NCI-H82 treated with DMSO at 0.1 percent for 48 hours (cell line): Measurements from ENCODE around the gene ATP10A.

Experiments
- DNase-seq: peaks from one replicate; lab custom pipeline; 2025; ENCODE audit not compliant: unreplicated experiment; lab: John Stamatoyannopoulos, UW

ATP10A gene

DNA sequence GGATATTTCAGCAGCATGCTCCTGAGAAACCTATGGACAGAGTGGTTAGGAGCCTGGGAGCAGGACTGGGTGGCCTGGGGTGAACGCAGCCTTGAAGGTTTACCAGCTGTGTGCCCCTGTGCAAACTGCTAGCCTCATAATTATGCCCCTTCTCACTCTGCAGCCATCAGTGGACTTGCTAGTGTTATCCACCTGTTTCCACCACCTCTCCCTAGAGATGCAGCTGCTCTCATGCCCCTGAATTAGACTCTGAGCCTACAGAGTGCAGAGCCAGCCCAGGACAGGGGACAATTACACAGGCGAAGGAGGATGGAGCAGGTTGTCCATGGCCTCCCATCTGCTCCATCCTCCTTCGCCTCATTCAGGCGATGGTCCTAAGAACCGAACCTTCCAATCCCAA, 175.9 kb downstream of the ATP10A start:
- no peak for DNase-seq

GRCh38 chr15:25686780-25687179, 176.3 kb downstream of the ATP10A start:
- DNase-seq = no peak

DNA sequence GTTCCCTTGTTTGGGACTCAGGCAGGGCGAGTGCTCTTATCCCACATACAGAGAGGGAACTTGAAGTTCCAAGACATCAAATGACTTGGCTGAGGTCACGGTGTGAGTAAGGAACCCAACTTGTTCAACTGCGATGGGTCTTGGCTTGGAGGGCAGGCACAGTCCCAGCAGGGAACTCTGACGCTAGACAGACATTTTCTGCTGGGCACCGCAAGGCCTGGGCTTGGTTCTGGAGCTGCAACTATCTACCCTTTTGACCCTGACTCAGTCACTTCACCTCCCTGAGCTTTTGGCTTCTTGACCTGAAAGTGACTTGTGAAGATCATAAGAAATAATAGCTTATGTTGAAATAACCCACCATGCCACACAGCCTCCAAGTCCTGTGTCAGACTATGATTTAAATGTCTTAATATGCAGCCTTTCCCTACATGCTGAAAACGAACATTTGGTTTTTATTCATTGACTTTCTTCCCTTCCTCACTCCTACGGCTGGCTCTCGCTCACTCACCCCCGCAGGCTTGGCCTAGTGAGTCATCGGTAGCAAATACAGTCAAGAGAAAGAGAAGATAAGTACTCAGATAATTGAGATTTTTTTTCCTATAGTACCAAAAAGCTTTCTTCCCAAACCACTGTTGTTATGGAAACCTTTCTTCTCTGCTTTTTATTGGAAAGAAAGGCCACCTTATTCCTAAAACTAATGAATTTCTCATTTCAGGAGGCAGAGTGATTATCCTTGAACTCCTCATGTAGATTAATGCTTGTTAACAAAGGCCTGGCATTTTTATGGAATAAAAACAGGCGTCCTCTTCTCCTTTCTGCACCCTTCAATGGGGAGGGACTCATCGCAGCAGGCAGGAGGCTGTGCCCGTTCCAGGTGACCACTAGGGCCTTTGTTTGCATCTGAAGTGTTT, 178.4 kb downstream of the ATP10A start:
- DNase-seq = no peak

- DNase-seq = no peak
Measured at GRCh38 chr15:25683911-25684310, 179.2 kb downstream of the ATP10A start.

GRCh38 chr15:25683415-25683814, 179.7 kb downstream of the ATP10A start:
- no peak for DNase-seq

DNA sequence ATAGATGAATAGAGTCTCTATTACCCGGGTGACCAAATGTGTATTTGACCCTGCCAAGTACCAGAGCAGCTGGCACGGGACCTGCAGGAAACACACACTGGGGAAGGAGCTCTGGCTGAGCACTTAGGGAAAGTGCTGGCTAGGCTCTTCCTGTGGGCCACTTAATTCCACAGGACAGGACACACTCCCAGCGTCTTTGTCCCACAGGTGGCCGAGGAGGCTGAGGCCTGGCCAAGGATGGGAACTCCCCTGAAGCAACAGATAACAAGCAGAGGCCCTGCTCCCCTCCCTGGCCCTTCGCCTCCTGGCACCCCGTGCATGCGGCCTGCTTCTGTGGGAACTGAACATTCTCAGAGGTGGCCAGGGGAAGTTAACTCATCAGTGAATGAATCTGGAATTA, 180.8 kb downstream of the ATP10A start:
- no peak for DNase-seq

DNA sequence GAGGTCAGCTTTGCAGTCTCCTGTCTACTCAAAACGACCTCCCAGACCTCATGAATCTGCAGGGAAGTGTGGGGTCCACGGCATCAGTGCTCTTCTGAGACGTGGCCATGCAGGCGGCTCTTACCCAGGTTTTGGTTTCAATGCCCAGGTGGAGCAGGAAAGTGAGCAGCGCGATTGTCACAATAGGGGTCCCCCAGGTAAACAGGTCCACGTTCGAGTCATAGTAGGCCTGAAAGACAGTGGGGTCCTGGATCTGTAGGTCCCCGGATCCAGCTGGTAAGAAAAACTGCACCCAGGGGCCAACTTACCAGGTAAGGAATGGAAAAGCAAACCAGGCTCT, 182.5 kb downstream of the ATP10A start:
- no peak for DNase-seq

DNA sequence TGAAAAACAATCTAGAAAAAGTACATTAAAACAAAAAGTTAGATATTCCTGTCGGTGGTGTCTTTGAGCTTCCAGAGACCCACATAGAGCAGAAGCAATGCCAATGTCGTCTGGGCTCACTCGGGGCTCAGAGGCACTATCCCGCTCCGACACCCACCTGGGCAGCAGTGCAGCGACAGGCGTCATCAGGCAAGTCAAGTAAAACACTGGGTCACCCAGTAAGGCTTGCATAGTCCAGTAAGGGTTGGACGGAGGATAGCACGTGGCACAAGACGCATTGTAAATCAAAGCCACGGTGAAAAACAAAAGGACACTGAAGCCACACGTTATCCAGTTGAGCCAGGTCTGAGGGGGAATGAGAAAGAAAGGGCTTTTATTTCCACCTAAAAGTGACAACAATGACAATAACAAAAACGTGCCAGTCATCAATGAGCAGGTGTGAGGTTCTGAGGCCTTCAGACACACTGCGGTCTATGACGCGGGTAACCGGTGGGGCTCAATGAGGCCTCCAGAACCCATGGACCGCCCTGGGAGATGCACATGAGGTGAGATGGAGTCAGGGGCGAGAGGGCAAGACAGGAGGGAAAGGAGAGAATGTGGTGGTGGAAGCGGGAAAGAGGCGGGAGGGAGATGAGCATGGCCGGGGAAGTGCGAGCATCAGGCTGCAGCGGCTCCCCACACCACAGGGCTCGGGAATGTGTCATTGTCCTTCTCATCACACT, 183.0 kb downstream of the ATP10A start:
- DNase-seq = no peak

DNA sequence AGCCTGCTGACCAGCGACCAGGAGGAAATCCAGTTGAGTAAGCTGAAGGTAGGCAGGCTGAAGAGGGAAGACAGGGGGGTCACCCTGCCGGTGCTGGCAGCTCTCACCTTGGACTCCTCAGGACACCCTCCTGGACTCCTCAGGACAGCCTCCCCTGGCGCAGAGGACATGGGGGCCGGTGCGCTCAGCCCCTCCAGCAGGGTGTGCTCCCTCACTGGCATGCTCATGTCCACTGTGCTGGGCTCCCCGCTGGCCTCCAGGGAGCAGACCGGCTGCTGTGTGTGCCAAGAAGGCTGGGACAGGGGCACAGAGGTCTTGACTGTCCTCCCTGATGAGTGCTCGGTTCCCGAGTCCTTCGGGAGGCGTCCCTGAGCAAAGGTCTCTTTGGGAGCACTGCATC, 183.6 kb downstream of the ATP10A start:
- DNase-seq = no peak

GRCh38 chr15:25678500-25678855, 184.6 kb downstream of the ATP10A start:
- DNase-seq = no peak

DNA sequence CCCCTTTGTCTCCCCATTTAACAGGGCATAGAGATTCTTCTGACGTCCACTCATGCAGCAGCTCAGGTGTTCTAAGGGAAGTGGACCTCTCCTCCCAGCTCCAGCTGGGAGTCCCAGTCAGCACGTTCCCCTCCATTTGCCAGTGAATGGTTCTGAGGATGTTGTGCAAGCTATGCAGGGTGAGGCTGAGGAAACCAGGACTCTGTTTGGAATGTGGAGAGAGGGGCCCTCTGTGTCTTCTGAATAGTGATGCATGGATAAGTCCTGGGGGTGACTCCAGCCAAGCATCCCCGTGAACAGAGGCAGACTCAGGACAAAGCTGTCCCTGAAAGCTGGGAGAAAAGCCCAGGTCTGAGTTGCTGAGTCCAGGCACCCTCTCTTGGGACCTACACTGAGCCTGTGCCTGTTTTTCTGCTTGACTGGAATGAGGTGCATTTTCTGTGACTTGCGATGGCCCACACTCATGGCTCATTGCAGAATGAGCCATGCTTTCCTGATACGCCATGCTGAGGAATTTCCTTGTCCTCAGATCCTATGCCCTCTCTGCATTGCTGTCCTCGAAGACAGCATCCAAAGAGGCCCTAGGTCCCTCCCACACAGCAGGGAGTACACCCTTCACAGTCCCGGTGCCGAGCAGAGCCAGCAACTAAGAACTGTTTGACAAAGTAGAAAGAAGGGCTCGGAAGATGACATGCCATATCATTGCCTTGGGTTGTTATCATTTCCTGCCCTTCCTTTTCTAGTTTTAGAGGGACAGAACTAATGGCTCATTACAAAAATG, 185.2 kb downstream of the ATP10A start:
- no peak for DNase-seq

- no peak for DNase-seq
Measured at GRCh38 chr15:25676070-25676469, 187.1 kb downstream of the ATP10A start.

DNA sequence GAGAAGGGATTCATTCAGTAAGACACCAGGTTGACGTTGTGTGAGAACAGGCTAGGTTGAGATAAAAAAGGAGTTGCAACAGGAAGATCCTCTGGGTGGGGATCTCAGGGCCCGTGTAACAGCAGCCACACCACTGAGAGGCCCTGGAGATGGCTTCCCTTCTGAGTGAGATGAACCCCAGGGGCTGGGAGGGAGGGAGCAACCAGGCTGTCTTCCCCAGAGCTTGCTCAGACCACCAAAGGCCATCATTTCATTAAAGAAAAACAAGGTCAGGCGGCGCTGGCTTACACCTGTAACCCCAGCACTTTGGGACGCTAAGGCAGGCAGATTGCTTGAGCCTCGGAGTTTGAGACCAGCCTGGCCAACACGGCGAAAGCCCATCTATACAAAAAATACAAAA, 187.7 kb downstream of the ATP10A start:
- no peak for DNase-seq

- DNase-seq = no peak
Measured at GRCh38 chr15:25674913-25675312, 188.2 kb downstream of the ATP10A start.

DNA sequence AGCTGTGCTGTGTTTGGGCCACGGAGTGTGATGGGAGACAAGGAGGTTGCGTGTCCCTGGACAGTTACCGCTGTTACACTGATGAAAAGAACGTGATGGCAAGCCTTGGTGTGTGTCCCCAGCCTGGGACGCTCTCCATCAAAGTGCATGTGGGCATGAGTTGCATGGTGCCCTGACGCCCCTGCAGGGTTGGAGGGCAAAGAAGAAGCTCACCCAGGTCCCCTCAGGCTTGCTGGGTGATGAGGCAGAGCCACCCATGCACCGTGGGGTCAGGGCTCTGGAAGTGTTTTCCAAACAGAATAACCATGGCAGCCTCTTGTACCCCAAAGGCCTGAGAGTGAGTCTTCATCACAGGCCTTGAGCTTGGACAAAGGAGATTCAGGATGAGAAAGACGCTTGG, 189.2 kb downstream of the ATP10A start:
- no peak for DNase-seq

DNA sequence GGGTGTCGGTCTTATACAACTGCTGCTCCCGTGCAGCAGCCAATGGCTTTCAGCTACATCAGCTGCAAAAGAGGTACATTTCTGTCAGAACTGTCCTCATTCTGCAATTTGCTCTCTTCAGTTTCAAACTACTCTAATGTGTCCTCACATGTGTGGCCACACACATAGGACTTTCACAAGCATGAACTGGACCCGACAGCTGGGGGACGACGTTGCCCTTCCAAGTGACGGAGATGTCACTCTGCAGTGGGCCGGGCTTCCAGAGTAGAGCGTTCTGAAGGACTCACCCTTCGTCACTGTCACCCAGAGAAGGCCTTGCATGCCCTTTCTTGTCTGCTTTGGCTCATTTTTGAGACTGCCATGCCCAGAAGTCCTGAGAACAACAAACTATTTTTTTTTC, 189.8 kb downstream of the ATP10A start:
- DNase-seq = no peak

- no peak for DNase-seq
Measured at GRCh38 chr15:25671132-25671531, 192.0 kb downstream of the ATP10A start.

DNA sequence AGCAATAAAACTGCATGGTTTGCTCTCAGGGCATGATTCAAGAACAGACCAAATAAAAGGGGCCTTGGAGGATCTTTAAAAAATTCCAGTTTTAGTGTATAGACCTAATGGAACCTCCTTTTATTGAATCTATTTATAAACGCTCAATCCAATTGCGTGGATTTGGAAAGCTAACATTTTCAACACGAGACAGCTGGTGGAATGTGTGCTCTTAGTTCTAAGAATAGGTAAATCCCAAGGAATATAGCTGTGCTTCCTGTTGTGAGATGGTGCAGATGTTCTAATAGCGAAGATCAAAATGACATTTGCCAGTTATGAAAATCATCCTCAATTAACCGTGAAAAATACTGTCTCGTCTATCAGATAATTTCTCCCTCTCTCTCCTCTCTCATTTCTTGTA, 192.5 kb downstream of the ATP10A start:
- DNase-seq = peak; percentile 62

- DNase-seq = peak; percentile 57
Measured at GRCh38 chr15:25670025-25670554, 193.0 kb downstream of the ATP10A start.

DNA sequence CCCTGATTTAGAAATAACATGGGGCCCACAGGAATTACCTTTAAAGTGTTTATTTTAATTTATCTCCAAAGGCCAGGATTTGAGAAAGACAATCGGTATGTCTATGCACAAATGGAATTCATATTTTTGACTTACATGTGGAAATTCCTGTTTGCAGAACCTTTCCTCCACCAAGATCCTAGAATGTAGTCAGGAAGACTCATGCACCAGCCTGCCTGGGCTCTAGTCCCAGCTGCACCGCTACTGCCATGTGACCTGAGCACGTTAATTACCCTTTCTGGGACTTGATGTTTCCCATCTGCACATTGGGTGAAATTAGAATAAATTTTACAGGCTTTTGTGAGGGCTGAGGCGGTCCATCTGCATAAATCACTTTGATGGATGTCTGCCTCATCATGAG, 194.2 kb downstream of the ATP10A start:
- no peak for DNase-seq

DNA sequence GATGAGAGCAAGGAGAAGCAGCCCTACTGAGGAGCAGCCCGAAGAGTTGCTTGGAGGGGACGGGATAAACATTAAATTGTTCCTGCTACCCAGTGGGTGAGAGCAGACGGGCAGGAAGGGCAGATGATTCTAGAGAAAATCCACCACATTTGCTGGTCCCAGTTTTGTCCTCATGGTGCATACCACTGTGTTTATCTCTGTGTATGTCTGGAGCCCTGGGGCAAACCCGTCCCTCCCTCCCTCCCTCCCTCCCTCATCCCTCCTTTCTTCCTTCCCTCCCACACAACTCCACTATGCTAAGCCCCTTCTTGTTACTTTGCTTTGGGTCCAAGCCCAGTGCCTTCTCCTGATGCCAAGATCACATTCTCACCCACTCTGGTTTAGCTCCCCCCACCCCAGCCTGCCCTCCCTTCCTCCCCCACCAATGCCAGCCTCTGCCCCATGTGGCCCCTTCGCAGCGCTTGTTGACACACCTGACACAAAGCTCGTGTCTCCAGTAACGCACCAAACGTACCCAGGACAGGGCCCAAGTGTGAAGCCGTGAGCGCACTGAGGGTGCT, 194.8 kb downstream of the ATP10A start:
- no peak for DNase-seq
